WTC11 (cell line): ENCODE results near the gene RPS16. TPM values are rescaled to one million over a fixed set of nuclear protein-coding genes. Genes with fewer than 3 reads are reported as not detected.

ENCODE experiments used
- ATF1 ChIP-seq: sonication (generic); formaldehyde crosslinking; IDR thresholded peaks from 2 replicates; pipeline ENCODE4 v1.8.1; 2023; ENCODE audit warnings: mild to moderate bottlenecking, moderate library complexity, missing genetic modification reagents
- ATF3 ChIP-seq: sonication (generic); formaldehyde crosslinking; conservative IDR thresholded peaks from 2 replicates; pipeline ENCODE4 v1.8.1; 2022; ENCODE audit warnings: mild to moderate bottlenecking, missing genetic modification reagents
- E2F1 ChIP-seq: sonication (generic); formaldehyde crosslinking; IDR thresholded peaks from 2 replicates; pipeline ENCODE4 v1.8.0; 2022; ENCODE audit warnings: mild to moderate bottlenecking, missing genetic modification reagents
- ERG ChIP-seq: fragments of 250-450 bp; sonication (Bioruptor Pico); IDR thresholded peaks from 2 replicates; pipeline ENCODE4 v1.8.0; 2021; ENCODE audit warnings: mild to moderate bottlenecking
- FOXP4 ChIP-seq: sonication (generic); formaldehyde crosslinking; IDR thresholded peaks from 2 replicates; pipeline ENCODE4 v1.8.0; 2022; ENCODE audit warnings: mild to moderate bottlenecking, missing genetic modification reagents
- HMGA2 ChIP-seq: fragments of 250-450 bp; sonication (Bioruptor Pico); IDR thresholded peaks from 2 replicates; pipeline ENCODE4 v1.4.0; 2021; ENCODE audit warnings: mild to moderate bottlenecking, moderate library complexity
- HMGXB4 ChIP-seq: sonication (generic); formaldehyde crosslinking; IDR thresholded peaks from 2 replicates; pipeline ENCODE4 v1.8.1; 2023; ENCODE audit warnings: mild to moderate bottlenecking, moderate library complexity, missing genetic modification reagents
- JUN ChIP-seq: sonication (generic); formaldehyde crosslinking; IDR thresholded peaks from 2 replicates; pipeline ENCODE4 v1.8.0; 2023; ENCODE audit warnings: mild to moderate bottlenecking, missing genetic modification reagents
- KAT7 ChIP-seq: sonication (generic); formaldehyde crosslinking; IDR thresholded peaks from 2 replicates; pipeline ENCODE4 v1.8.1; 2023; ENCODE audit warnings: missing genetic modification reagents, mild to moderate bottlenecking, borderline replicate concordance
- MAX ChIP-seq: sonication (generic); formaldehyde crosslinking; IDR thresholded peaks from 2 replicates; pipeline ENCODE4 v1.8.0; 2022; ENCODE audit warnings: mild to moderate bottlenecking, missing genetic modification reagents
- NR2C2 ChIP-seq: sonication (generic); formaldehyde crosslinking; IDR thresholded peaks from 2 replicates; pipeline ENCODE4 v1.8.0; 2022; ENCODE audit warnings: mild to moderate bottlenecking, missing genetic modification reagents
- PREB ChIP-seq: sonication (generic); formaldehyde crosslinking; IDR thresholded peaks from 2 replicates; pipeline ENCODE4 v1.8.1; 2022; ENCODE audit warnings: mild to moderate bottlenecking, missing genetic modification reagents, moderate library complexity, borderline replicate concordance
- PRRX2 ChIP-seq: fragments of 250-450 bp; sonication (Bioruptor Pico); IDR thresholded peaks from 2 replicates; pipeline ENCODE4 v1.8.0; 2021; ENCODE audit warnings: mild to moderate bottlenecking
- RELA ChIP-seq: sonication (generic); formaldehyde crosslinking; IDR thresholded peaks from 2 replicates; pipeline ENCODE4 v1.8.1; 2022; ENCODE audit warnings: missing genetic modification reagents, mild to moderate bottlenecking, borderline replicate concordance
- SMAD3 ChIP-seq: sonication (generic); formaldehyde crosslinking; IDR thresholded peaks from 2 replicates; pipeline ENCODE4 v1.8.0; 2022; ENCODE audit warnings: missing genetic modification reagents, mild to moderate bottlenecking, borderline replicate concordance
- STAT6 ChIP-seq: sonication (generic); formaldehyde crosslinking; conservative IDR thresholded peaks from 2 replicates; pipeline ENCODE4 v1.8.1; 2023; ENCODE audit warnings: mild to moderate bottlenecking, low read depth, missing genetic modification reagents, moderate library complexity
- TCF7 ChIP-seq: sonication (generic); formaldehyde crosslinking; IDR thresholded peaks from 2 replicates; pipeline ENCODE4 v1.8.0; 2022; ENCODE audit warnings: mild to moderate bottlenecking, low read depth, missing genetic modification reagents, moderate library complexity
- TEAD1 ChIP-seq: sonication (generic); formaldehyde crosslinking; IDR thresholded peaks from 2 replicates; pipeline ENCODE4 v1.8.0; 2022; ENCODE audit warnings: mild to moderate bottlenecking, missing genetic modification reagents
- ZBTB21 ChIP-seq: sonication (generic); formaldehyde crosslinking; IDR thresholded peaks from 2 replicates; pipeline ENCODE4 v1.8.1; 2023; ENCODE audit warnings: mild to moderate bottlenecking, missing genetic modification reagents, borderline replicate concordance
- ZBTB43 ChIP-seq: sonication (generic); formaldehyde crosslinking; IDR thresholded peaks from 2 replicates; pipeline ENCODE4 v1.8.1; 2023; ENCODE audit warnings: mild to moderate bottlenecking, missing genetic modification reagents
- ZNF317 ChIP-seq: sonication (generic); formaldehyde crosslinking; IDR thresholded peaks from 2 replicates; pipeline ENCODE4 v1.8.1; 2023; ENCODE audit warnings: low read depth, mild to moderate bottlenecking, moderate library complexity, missing genetic modification reagents, borderline replicate concordance
- ZNF416 ChIP-seq: fragments of 250-450 bp; sonication (Bioruptor Pico); IDR thresholded peaks from 2 replicates; pipeline ENCODE4 v1.9.0; 2021; ENCODE audit warnings: mild to moderate bottlenecking, inconsistent platforms
- ZNF423 ChIP-seq: fragments of 250-450 bp; sonication (Bioruptor Pico); IDR thresholded peaks from 2 replicates; pipeline ENCODE4 v2.1.2; 2022; ENCODE audit warnings: mild to moderate bottlenecking, moderate library complexity
- total RNA-seq: library from RNA; stranded (reverse); gene quantifications from 3 replicates; pipeline ENCODE4 v1.2.3, GENCODE V29; 2021

The RPS16 gene
- total RNA-seq, 1 experiment from 2014 or later = 2,962 TPM

GRCh38 chr19:39435499-39436349, at the start of gene RPS16 (continued):
- TF ChIP-seq E2F1 (CRISPR knock-in tag) = no peak
- TF ChIP-seq SMAD3 (CRISPR knock-in tag) = peak; percentile 25; the same call in 1 of the 2 replicates
- TF ChIP-seq ZBTB21 = peak; percentile 82; the same call in 1 of the 2 replicates
- peak; percentile 81 for TF ChIP-seq ERG (CRISPR knock-in tag)
- TF ChIP-seq TCF7 (CRISPR knock-in tag) = no peak
- 0 out of 2 replicates have a peak, but pooled peaks have one; percentile 72 for TF ChIP-seq KAT7 (CRISPR knock-in tag)
- TF ChIP-seq STAT6 (CRISPR knock-in tag) = no peak
- peak; percentile 97 for TF ChIP-seq MAX (CRISPR knock-in tag)
- no peak for TF ChIP-seq HMGA2 (CRISPR knock-in tag)
- no peak for TF ChIP-seq ZBTB43 (CRISPR knock-in tag)
- TF ChIP-seq HMGXB4 (CRISPR knock-in tag) = peak; percentile 71
- no peak for TF ChIP-seq ZNF423 (CRISPR knock-in tag)
- TF ChIP-seq ZNF317 (CRISPR knock-in tag) = no peak
- no peak for TF ChIP-seq ATF3
- no peak for TF ChIP-seq PREB (CRISPR knock-in tag)
- no peak for TF ChIP-seq NR2C2 (CRISPR knock-in tag)
- peak; percentile 35; the same call in 1 of the 2 replicates for TF ChIP-seq RELA (CRISPR knock-in tag)
- TF ChIP-seq TEAD1 (CRISPR knock-in tag) = peak; percentile 75; the same call in 1 of the 2 replicates
- TF ChIP-seq ATF1 = no peak
- TF ChIP-seq PRRX2 (CRISPR knock-in tag) = 0 out of 2 replicates have a peak, but pooled peaks have one; percentile 61
- TF ChIP-seq JUN = 0 out of 2 replicates have a peak, but pooled peaks have one; percentile 52
- TF ChIP-seq FOXP4 (CRISPR knock-in tag) = peak; percentile 90
- TF ChIP-seq ZNF416 (CRISPR knock-in tag) = peak; percentile 57; the same call in 1 of the 2 replicates
